K562 (cell line): ENCODE measurements around the gene GZMM. TPM values are rescaled to one million over a fixed set of nuclear protein-coding genes. Genes with fewer than 3 reads are reported as not detected.
A peak's percentile ranks its signal among the peaks of the same experiment; 100 is the strongest.

Source experiments
- ARID1B ChIP-seq: fragments of 450-650 bp; IDR thresholded peaks from 2 replicates; pipeline ENCODE4 v1.6.1; 2016; ENCODE audit warnings: antibody characterized with exemption, mild to moderate bottlenecking, inconsistent platforms
- CBX3 ChIP-seq, 2 experiments: IDR thresholded peaks; 1 replicate in 1 of 2; 2 replicates in 1 of 2; pipeline ENCODE4 v1.6.1; 2012; ENCODE audit warnings: inconsistent platforms in 2 of 2, low read length in 2 of 2, borderline replicate concordance in 1 of 2, control low read depth in 1 of 2
- CHD2 ChIP-seq: IDR thresholded peaks from 2 replicates; pipeline ENCODE4 v1.6.1; 2011; ENCODE audit warnings: low read depth, low read length
- COPS2 ChIP-seq: fragments of 450-650 bp; conservative IDR thresholded peaks from 2 replicates; pipeline ENCODE4 v1.6.1; 2016; ENCODE audit warnings: mild to moderate bottlenecking, moderate library complexity
- DIDO1 ChIP-seq: fragments of 450-650 bp; IDR thresholded peaks from 2 replicates; pipeline ENCODE4 v1.6.1; 2016; ENCODE audit warnings: low read depth, missing biosample characterization, missing genetic modification characterization
- ELF2 ChIP-seq: fragments of 250-450 bp; sonication (Bioruptor Pico); IDR thresholded peaks from 2 replicates; pipeline ENCODE4 v1.5.0; 2021; ENCODE audit warnings: mild to moderate bottlenecking
- HMGN3 ChIP-seq: IDR thresholded peaks from 2 replicates; pipeline ENCODE4 v1.6.1; 2011; ENCODE audit warnings: borderline replicate concordance, low read depth, mild to moderate bottlenecking, mixed read lengths, low read length; ENCODE audit not compliant: insufficient read length; ENCODE audit errors: extremely low read depth
- HNRNPLL ChIP-seq: fragments of 200-400 bp; formaldehyde crosslinking; IDR thresholded peaks from 2 replicates; pipeline ENCODE4 v1.6.1; 2017; ENCODE audit warnings: low read length, low read depth, mild to moderate bottlenecking; ENCODE audit not compliant: poor library complexity, severe bottlenecking
- KDM5B ChIP-seq: fragments of 200-600 bp; sonication (generic); IDR thresholded peaks from 2 replicates; pipeline ENCODE4 v1.6.1; 2012; ENCODE audit warnings: low read depth, mild to moderate bottlenecking, moderate library complexity, low read length, control low read depth, inconsistent platforms; ENCODE audit not compliant: insufficient replicate concordance
- MBD2 ChIP-seq: sonication (generic); IDR thresholded peaks from 2 replicates; pipeline ENCODE4 v1.6.1; 2016; ENCODE audit warnings: low read depth, borderline replicate concordance
- RAD51 ChIP-seq: fragments of 450-650 bp; IDR thresholded peaks from 2 replicates; pipeline ENCODE4 v1.7.1; 2016; ENCODE audit warnings: low read depth, mild to moderate bottlenecking, borderline replicate concordance
- RBBP5 ChIP-seq: fragments of 200-600 bp; sonication (generic); IDR thresholded peaks from 2 replicates; pipeline ENCODE4 v1.6.1; 2012; ENCODE audit warnings: borderline replicate concordance, mild to moderate bottlenecking, low read length, control low read depth, inconsistent platforms; ENCODE audit not compliant: insufficient read depth, poor library complexity, severe bottlenecking
- SP1 ChIP-seq: sonication (generic); formaldehyde crosslinking; IDR thresholded peaks from 2 replicates; pipeline ENCODE4 v1.8.1; 2022; ENCODE audit warnings: mild to moderate bottlenecking, missing genetic modification reagents
- TAF7 ChIP-seq: fragments of 450-650 bp; IDR thresholded peaks from 2 replicates; pipeline ENCODE4 v1.6.1; 2016; ENCODE audit warnings: missing genetic modification characterization, missing compliant biosample characterization
- ZNF239 ChIP-seq: fragments of 250-450 bp; sonication (Bioruptor Pico); IDR thresholded peaks from 2 replicates; pipeline ENCODE4 v1.4.0; 2020; ENCODE audit warnings: mild to moderate bottlenecking
- ZNF282 ChIP-seq: sonication (generic); formaldehyde crosslinking; IDR thresholded peaks from 2 replicates; pipeline ENCODE4 v1.8.1; 2023; ENCODE audit warnings: missing genetic modification reagents
- ZNF436 ChIP-seq: fragments of 250-450, 450-650 bp; sonication (Bioruptor Pico); formaldehyde crosslinking; IDR thresholded peaks from 2 replicates; pipeline ENCODE4 v1.7.0; 2020; ENCODE audit warnings: mild to moderate bottlenecking
- ZNF764 ChIP-seq: fragments of 250-450 bp; sonication (Bioruptor Pico); IDR thresholded peaks from 2 replicates; pipeline ENCODE4 v1.4.0; 2020; ENCODE audit warnings: low read depth, mild to moderate bottlenecking, moderate library complexity
- polyA plus RNA-seq, 8 experiments: library from polyadenylated mRNA; depleted of rRNA in 4 of 8; stranded (reverse) in 5 of 8; unstranded in 3 of 8; fragments of >200 nt; fragmentation: Nextera tagmentation in 2 of 8; fragmentation: Illumina TruSeq in 1 of 8; extraction: Ambion mirVana in 2 of 8; extraction: Trizol in 1 of 8; gene quantifications; 2 replicates each; pipeline versions ENCODE4 v1.2.1 to v1.2.3, GENCODE V29; 2011 to 2014; ENCODE audit warnings: inconsistent platforms in 1 of 8, missing spikeins in 1 of 8
- total RNA-seq, 7 experiments: library from RNA; depleted of rRNA in 6 of 7; stranded (reverse); fragments of >200 nt in 6 of 7; fragmentation: Illumina TruSeq in 2 of 7; extraction: Trizol in 2 of 7; gene quantifications; 2 replicates each; pipeline versions ENCODE4 v1.2.1 to v1.2.3, GENCODE V29; 2011 to 2021; ENCODE audit warnings: low replicate concordance in 1 of 7
- TF ChIP-seq, protein P1 (sequence below): fragments of 250-450 bp; sonication (Bioruptor Pico); IDR thresholded peaks from 2 replicates; pipeline ENCODE4 v1.5.0; 2020; ENCODE audit warnings: mild to moderate bottlenecking
- TF ChIP-seq, protein P2 (sequence below): fragments of 200-800 bp; sonication (Bioruptor generic); IDR thresholded peaks from 2 replicates; pipeline ENCODE4 v1.6.1; 2017; ENCODE audit warnings: missing genetic modification characterization, missing compliant biosample characterization
- TF ChIP-seq, protein P3 (sequence below): fragments of 450-650 bp; IDR thresholded peaks from 2 replicates; pipeline ENCODE4 v1.6.1; 2018; ENCODE audit not compliant: partially characterized antibody

The GZMM gene
- total and polyA plus RNA-seq, 9 of the 15 experiments (the other 6 are each of a cell fraction or from before 2014, with no cell fraction given), result 0.08 to 2.6 (median 0.70) TPM; not detected in 2

DNA sequence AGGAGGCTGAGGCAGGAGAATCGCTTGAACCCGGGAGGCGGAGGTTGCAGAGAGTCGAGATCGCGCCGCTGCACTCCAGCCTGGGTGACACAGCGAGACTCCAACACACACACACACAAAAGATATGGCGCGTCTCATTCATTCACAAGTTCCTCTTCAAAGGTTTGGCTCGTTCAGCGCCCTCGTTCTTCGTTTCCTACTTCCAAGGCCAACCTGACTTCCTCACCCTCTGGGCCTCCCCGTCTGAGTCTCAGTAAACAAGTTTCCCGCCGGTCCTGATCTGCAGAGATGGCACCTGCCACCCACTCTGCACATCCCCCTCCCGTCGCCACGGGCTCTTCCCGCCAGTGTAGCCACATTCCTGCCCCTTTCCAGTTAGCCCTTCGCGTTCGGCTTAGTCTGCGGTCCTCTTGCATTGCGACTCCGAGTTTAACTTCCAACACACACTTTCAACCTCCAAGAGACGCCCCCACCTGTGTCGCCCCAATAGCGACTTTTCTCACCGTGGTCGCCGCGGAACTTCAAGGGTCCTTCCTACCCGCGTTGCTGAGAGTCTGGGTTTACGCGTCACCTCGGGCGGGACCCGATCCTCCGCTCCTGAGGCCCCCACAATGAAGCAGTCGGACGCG is 27.2 kb downstream of the GZMM start (continued):
- TF ChIP-seq KDM5B (peak; percentile 47), MBD2 (no peak), RAD51 (no peak), CHD2 (no peak), RBBP5 (no peak), SP1 (CRISPR knock-in tag) (0 out of 2 replicates have a peak, but pooled peaks have one; percentile 67), ZNF436 (CRISPR knock-in tag) (no peak), HNRNPLL (no peak), DIDO1 (no peak), ZNF239 (CRISPR knock-in tag) (no peak), CBX3 (IDR thresholded peaks at IDR 0.05; ENCODE audit: borderline replicate concordance in 1 of 2, low read length in 2 of 2) (0 out of 3 replicates have a peak, but pooled peaks of 1 of the 2 experiments have one; percentile 42), TAF7 (tag) (0 out of 2 replicates have a peak, but pooled peaks have one; percentile 8), ZNF764 (CRISPR knock-in tag) (peak; percentile 16; the same call in 1 of the 2 replicates), COPS2 (no peak), ZNF282 (CRISPR knock-in tag) (no peak), ELF2 (CRISPR knock-in tag) (no peak), ARID1B (no peak), HMGN3 (no peak)
- TF ChIP-seq, protein P1, sequence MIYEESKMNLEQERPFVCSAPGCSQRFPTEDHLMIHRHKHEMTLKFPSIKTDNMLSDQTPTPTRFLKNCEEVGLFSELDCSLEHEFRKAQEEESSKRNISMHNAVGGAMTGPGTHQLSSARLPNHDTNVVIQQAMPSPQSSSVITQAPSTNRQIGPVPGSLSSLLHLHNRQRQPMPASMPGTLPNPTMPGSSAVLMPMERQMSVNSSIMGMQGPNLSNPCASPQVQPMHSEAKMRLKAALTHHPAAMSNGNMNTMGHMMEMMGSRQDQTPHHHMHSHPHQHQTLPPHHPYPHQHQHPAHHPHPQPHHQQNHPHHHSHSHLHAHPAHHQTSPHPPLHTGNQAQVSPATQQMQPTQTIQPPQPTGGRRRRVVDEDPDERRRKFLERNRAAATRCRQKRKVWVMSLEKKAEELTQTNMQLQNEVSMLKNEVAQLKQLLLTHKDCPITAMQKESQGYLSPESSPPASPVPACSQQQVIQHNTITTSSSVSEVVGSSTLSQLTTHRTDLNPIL, result no peak
- TF ChIP-seq, protein P2, sequence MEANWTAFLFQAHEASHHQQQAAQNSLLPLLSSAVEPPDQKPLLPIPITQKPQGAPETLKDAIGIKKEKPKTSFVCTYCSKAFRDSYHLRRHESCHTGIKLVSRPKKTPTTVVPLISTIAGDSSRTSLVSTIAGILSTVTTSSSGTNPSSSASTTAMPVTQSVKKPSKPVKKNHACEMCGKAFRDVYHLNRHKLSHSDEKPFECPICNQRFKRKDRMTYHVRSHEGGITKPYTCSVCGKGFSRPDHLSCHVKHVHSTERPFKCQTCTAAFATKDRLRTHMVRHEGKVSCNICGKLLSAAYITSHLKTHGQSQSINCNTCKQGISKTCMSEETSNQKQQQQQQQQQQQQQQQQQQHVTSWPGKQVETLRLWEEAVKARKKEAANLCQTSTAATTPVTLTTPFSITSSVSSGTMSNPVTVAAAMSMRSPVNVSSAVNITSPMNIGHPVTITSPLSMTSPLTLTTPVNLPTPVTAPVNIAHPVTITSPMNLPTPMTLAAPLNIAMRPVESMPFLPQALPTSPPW (CRISPR knock-in tag), result peak; percentile 42
- TF ChIP-seq, protein P3, sequence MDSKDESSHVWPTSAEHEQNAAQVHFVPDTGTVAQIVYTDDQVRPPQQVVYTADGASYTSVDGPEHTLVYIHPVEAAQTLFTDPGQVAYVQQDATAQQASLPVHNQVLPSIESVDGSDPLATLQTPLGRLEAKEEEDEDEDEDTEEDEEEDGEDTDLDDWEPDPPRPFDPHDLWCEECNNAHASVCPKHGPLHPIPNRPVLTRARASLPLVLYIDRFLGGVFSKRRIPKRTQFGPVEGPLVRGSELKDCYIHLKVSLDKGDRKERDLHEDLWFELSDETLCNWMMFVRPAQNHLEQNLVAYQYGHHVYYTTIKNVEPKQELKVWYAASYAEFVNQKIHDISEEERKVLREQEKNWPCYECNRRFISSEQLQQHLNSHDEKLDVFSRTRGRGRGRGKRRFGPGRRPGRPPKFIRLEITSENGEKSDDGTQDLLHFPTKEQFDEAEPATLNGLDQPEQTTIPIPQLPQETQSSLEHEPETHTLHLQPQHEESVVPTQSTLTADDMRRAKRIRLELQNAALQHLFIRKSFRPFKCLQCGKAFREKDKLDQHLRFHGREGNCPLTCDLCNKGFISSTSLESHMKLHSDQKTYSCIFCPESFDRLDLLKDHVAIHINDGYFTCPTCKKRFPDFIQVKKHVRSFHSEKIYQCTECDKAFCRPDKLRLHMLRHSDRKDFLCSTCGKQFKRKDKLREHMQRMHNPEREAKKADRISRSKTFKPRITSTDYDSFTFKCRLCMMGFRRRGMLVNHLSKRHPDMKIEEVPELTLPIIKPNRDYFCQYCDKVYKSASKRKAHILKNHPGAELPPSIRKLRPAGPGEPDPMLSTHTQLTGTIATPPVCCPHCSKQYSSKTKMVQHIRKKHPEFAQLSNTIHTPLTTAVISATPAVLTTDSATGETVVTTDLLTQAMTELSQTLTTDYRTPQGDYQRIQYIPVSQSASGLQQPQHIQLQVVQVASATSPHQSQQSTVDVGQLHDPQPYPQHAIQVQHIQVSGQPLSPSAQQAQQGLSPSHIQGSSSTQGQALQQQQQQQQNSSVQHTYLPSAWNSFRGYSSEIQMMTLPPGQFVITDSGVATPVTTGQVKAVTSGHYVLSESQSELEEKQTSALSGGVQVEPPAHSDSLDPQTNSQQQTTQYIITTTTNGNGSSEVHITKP, result peak; percentile 26
